Smooth muscle cell (in vitro differentiated cells): Measurements from ENCODE around the gene PKN3. TPM values are rescaled to one million over a fixed set of nuclear protein-coding genes. Genes with fewer than 3 reads are reported as not detected.

Experiments used
- DNase-seq: peaks from one replicate; lab custom pipeline; 2025; ENCODE audit not compliant: unreplicated experiment; lab: John Stamatoyannopoulos, UW
- H2AFZ ChIP-seq: fragments of 200-600 bp; sonication (generic); 2 replicates; pipeline ENCODE4 v1.6.0; 2016; ENCODE audit warnings: antibody characterized with exemption, low read depth, mild to moderate bottlenecking
- H3F3A ChIP-seq: fragments of 200-600 bp; sonication (generic); 2 replicates; pipeline ENCODE4 v1.6.0; 2017; ENCODE audit warnings: antibody characterized with exemption, low read depth
- H3K27ac ChIP-seq: fragments of 200-600 bp; sonication (generic); 2 replicates; pipeline ENCODE4 v1.5.1; 2016; ENCODE audit warnings: low read depth, mild to moderate bottlenecking
- H3K27me3 ChIP-seq: fragments of 200-600 bp; sonication (generic); 2 replicates; pipeline ENCODE4 v1.6.1; 2016; ENCODE audit warnings: low read depth, mild to moderate bottlenecking
- H3K36me3 ChIP-seq: fragments of 200-600 bp; sonication (generic); 2 replicates; pipeline ENCODE4 v1.5.1; 2016; ENCODE audit warnings: low read depth
- H3K4me1 ChIP-seq: fragments of 200-600 bp; sonication (generic); 2 replicates; pipeline ENCODE4 v1.5.1; 2016; ENCODE audit warnings: low read depth
- H3K4me2 ChIP-seq: fragments of 200-600 bp; sonication (generic); 2 replicates; pipeline ENCODE4 v1.6.0; 2016; ENCODE audit warnings: mild to moderate bottlenecking
- H3K4me3 ChIP-seq: fragments of 200-600 bp; sonication (generic); 2 replicates; pipeline ENCODE4 v1.5.1; 2016; ENCODE audit warnings: mild to moderate bottlenecking
- H3K79me2 ChIP-seq: fragments of 200-600 bp; sonication (generic); 2 replicates; pipeline ENCODE4 v1.6.0; 2016; ENCODE audit warnings: low read depth, mild to moderate bottlenecking
- H3K9ac ChIP-seq: fragments of 200-600 bp; sonication (generic); 2 replicates; pipeline ENCODE4 v1.6.0; 2016; ENCODE audit warnings: low read depth
- H3K9me3 ChIP-seq: fragments of 200-600 bp; sonication (generic); replicated peaks from 2 replicates; pipeline ENCODE4 v1.5.1; 2016; ENCODE audit warnings: low read depth
- H4K20me1 ChIP-seq: fragments of 200-600 bp; sonication (generic); 2 replicates; pipeline ENCODE4 v1.6.0; 2016; ENCODE audit warnings: low read depth
- CTCF ChIP-seq: fragments of 200-600 bp; sonication (generic); IDR thresholded peaks from 2 replicates; pipeline ENCODE4 v1.5.1; 2017; ENCODE audit warnings: borderline replicate concordance, mild to moderate bottlenecking, antibody characterized with exemption; ENCODE audit not compliant: insufficient read depth, poor library complexity, severe bottlenecking
- WGBS: methylation state at CpG from one replicate; pipeline ENCODE4 v1.1.7; 2016; ENCODE audit warnings: low lambda C conversion rate; 5-methylcytosine and 5-hydroxymethylcytosine counted together
- polyA plus RNA-seq: library from polyadenylated mRNA; unstranded; fragments of >200 nt; fragmentation: Nextera tagmentation; extraction: Ambion mirVana; gene quantifications from 2 replicates; pipeline ENCODE4 v1.2.1, GENCODE V29; 2016
- total RNA-seq: library from RNA; depleted of rRNA; stranded (reverse); fragments of >200 nt; gene quantifications from 2 replicates; pipeline ENCODE4 v1.2.3, GENCODE V29; 2014

The PKN3 gene
- total and polyA plus RNA-seq, 2 experiments from 2014 or later, result 1.4 to 2.2 TPM

GRCh38 chr9:128747241-128747640, 44.9 kb downstream of the PKN3 start:
- Histone ChIP-seq H3K9ac (no peak overlapping the region), H3K27ac (no peak overlapping the region), H3K4me3 (no peak overlapping the region), H3F3A (no peaks in the 10 kb centered on the region), H3K4me2 (no peak overlapping the region), H3K4me1 (no peaks in the 10 kb centered on the region), H3K27me3 (no peaks in the 10 kb centered on the region), H4K20me1 (no peaks in the 10 kb centered on the region), H3K79me2 (no peaks in the 10 kb centered on the region), H3K9me3 (no peaks in the 10 kb centered on the region), H3K36me3 (no peaks in the 10 kb centered on the region), H2AFZ (no peak overlapping the region)
- DNase-seq, result no peak
- no peak for TF ChIP-seq CTCF
- WGBS, result 100% methylated on average over 1 of the region's 1 CpG

GRCh38 chr9:128750926-128751595, 48.8 kb downstream of the PKN3 start:
- Histone ChIP-seq H4K20me1 (peaks cover 5% of the 10 kb centered on the region), H3K4me2 (no peak overlapping the region), H3K9me3 (no peaks in the 10 kb centered on the region), H3K4me1 (no peaks in the 10 kb centered on the region), H3F3A (no peaks in the 10 kb centered on the region), H3K27ac (no peak overlapping the region), H3K27me3 (no peaks in the 10 kb centered on the region), H2AFZ (no peak overlapping the region), H3K36me3 (no peaks in the 10 kb centered on the region), H3K9ac (no peak overlapping the region), H3K79me2 (no peaks in the 10 kb centered on the region), H3K4me3 (no peak overlapping the region)
- no peak for DNase-seq
- no peak for TF ChIP-seq CTCF
- WGBS, result 98% methylated on average over 20 of the region's 22 CpGs

- Histone ChIP-seq H3F3A (no peaks in the 10 kb centered on the region), H3K4me1 (no peaks in the 10 kb centered on the region), H3K27ac (no peak overlapping the region), H3K4me3 (no peak overlapping the region), H3K27me3 (no peaks in the 10 kb centered on the region), H3K9ac (no peak overlapping the region), H3K9me3 (no peaks in the 10 kb centered on the region), H2AFZ (no peak overlapping the region), H3K4me2 (no peak overlapping the region), H4K20me1 (peaks cover 18% of the 10 kb centered on the region), H3K36me3 (no peaks in the 10 kb centered on the region), H3K79me2 (no peaks in the 10 kb centered on the region)
- no peak for TF ChIP-seq CTCF
- no peak for DNase-seq
- WGBS, result 95% methylated on average over 14 of the region's 16 CpGs
Measured at GRCh38 chr9:128753627-128754026, 51.3 kb downstream of the PKN3 start.

GRCh38 chr9:128757602-128758001, 55.3 kb downstream of the PKN3 start:
- TF ChIP-seq CTCF, result no peak
- no peaks in the 10 kb centered on the region for H3F3A ChIP-seq

More at GRCh38 chr9:128757602-128758001, 55.3 kb downstream of the PKN3 start:
- H3K36me3 ChIP-seq, result no peaks in the 10 kb centered on the region
- H3K79me2 ChIP-seq, result no peaks in the 10 kb centered on the region
- peaks cover 27% of the 10 kb centered on the region for H4K20me1 ChIP-seq
- H3K4me3 ChIP-seq, result no peak overlapping the region
- no peak overlapping the region for H3K9ac ChIP-seq
- 95% methylated on average over 6 of the region's 6 CpGs for WGBS
- H3K4me2 ChIP-seq, result no peak overlapping the region
- H3K27me3 ChIP-seq, result no peaks in the 10 kb centered on the region
- DNase-seq, result no peak
- no peaks in the 10 kb centered on the region for H3K4me1 ChIP-seq
- no peak overlapping the region for H3K27ac ChIP-seq
- H3K9me3 ChIP-seq, result no peaks in the 10 kb centered on the region
- no peak overlapping the region for H2AFZ ChIP-seq
